Smooth muscle cell (in vitro differentiated cells): ENCODE measurements around the gene RAB19. TPM values are rescaled to one million over a fixed set of nuclear protein-coding genes. Genes with fewer than 3 reads are reported as not detected.

Experiments used
- DNase-seq: peaks from one replicate; lab custom pipeline; 2025; ENCODE audit not compliant: unreplicated experiment; lab: John Stamatoyannopoulos, UW
- H2AFZ ChIP-seq: fragments of 200-600 bp; sonication (generic); 2 replicates; pipeline ENCODE4 v1.6.0; 2016; ENCODE audit warnings: antibody characterized with exemption, low read depth, mild to moderate bottlenecking
- H3F3A ChIP-seq: fragments of 200-600 bp; sonication (generic); 2 replicates; pipeline ENCODE4 v1.6.0; 2017; ENCODE audit warnings: antibody characterized with exemption, low read depth
- H3K27ac ChIP-seq: fragments of 200-600 bp; sonication (generic); 2 replicates; pipeline ENCODE4 v1.5.1; 2016; ENCODE audit warnings: low read depth, mild to moderate bottlenecking
- H3K27me3 ChIP-seq: fragments of 200-600 bp; sonication (generic); 2 replicates; pipeline ENCODE4 v1.6.1; 2016; ENCODE audit warnings: low read depth, mild to moderate bottlenecking
- H3K36me3 ChIP-seq: fragments of 200-600 bp; sonication (generic); 2 replicates; pipeline ENCODE4 v1.5.1; 2016; ENCODE audit warnings: low read depth
- H3K4me1 ChIP-seq: fragments of 200-600 bp; sonication (generic); 2 replicates; pipeline ENCODE4 v1.5.1; 2016; ENCODE audit warnings: low read depth
- H3K4me2 ChIP-seq: fragments of 200-600 bp; sonication (generic); 2 replicates; pipeline ENCODE4 v1.6.0; 2016; ENCODE audit warnings: mild to moderate bottlenecking
- H3K4me3 ChIP-seq: fragments of 200-600 bp; sonication (generic); 2 replicates; pipeline ENCODE4 v1.5.1; 2016; ENCODE audit warnings: mild to moderate bottlenecking
- H3K79me2 ChIP-seq: fragments of 200-600 bp; sonication (generic); 2 replicates; pipeline ENCODE4 v1.6.0; 2016; ENCODE audit warnings: low read depth, mild to moderate bottlenecking
- H3K9ac ChIP-seq: fragments of 200-600 bp; sonication (generic); 2 replicates; pipeline ENCODE4 v1.6.0; 2016; ENCODE audit warnings: low read depth
- H3K9me3 ChIP-seq: fragments of 200-600 bp; sonication (generic); replicated peaks from 2 replicates; pipeline ENCODE4 v1.5.1; 2016; ENCODE audit warnings: low read depth
- H4K20me1 ChIP-seq: fragments of 200-600 bp; sonication (generic); 2 replicates; pipeline ENCODE4 v1.6.0; 2016; ENCODE audit warnings: low read depth
- WGBS: methylation state at CpG from one replicate; pipeline ENCODE4 v1.1.7; 2016; ENCODE audit warnings: low lambda C conversion rate; 5-methylcytosine and 5-hydroxymethylcytosine counted together
- polyA plus RNA-seq: library from polyadenylated mRNA; unstranded; fragments of >200 nt; fragmentation: Nextera tagmentation; extraction: Ambion mirVana; gene quantifications from 2 replicates; pipeline ENCODE4 v1.2.1, GENCODE V29; 2016
- total RNA-seq: library from RNA; depleted of rRNA; stranded (reverse); fragments of >200 nt; gene quantifications from 2 replicates; pipeline ENCODE4 v1.2.3, GENCODE V29; 2014
- TF ChIP-seq, protein P1 (sequence below): fragments of 200-600 bp; sonication (generic); IDR thresholded peaks from 2 replicates; pipeline ENCODE4 v1.5.1; 2017; ENCODE audit warnings: borderline replicate concordance, mild to moderate bottlenecking, antibody characterized with exemption; ENCODE audit not compliant: insufficient read depth, poor library complexity, severe bottlenecking

The RAB19 gene
- total and polyA plus RNA-seq, 2 experiments from 2014 or later = not detected

- no peaks in the 10 kb centered on the region for H4K20me1 ChIP-seq
- no peak for DNase-seq
- no peak overlapping the region for H3K4me2 ChIP-seq
- H3K36me3 ChIP-seq = no peaks in the 10 kb centered on the region
- no peak overlapping the region for H3K9ac ChIP-seq
- H3K4me1 ChIP-seq = no peaks in the 10 kb centered on the region
- H3F3A ChIP-seq = no peaks in the 10 kb centered on the region
- no peaks in the 10 kb centered on the region for H3K9me3 ChIP-seq
- no peak overlapping the region for H2AFZ ChIP-seq
- H3K27ac ChIP-seq = no peak overlapping the region
- TF ChIP-seq, protein P1, sequence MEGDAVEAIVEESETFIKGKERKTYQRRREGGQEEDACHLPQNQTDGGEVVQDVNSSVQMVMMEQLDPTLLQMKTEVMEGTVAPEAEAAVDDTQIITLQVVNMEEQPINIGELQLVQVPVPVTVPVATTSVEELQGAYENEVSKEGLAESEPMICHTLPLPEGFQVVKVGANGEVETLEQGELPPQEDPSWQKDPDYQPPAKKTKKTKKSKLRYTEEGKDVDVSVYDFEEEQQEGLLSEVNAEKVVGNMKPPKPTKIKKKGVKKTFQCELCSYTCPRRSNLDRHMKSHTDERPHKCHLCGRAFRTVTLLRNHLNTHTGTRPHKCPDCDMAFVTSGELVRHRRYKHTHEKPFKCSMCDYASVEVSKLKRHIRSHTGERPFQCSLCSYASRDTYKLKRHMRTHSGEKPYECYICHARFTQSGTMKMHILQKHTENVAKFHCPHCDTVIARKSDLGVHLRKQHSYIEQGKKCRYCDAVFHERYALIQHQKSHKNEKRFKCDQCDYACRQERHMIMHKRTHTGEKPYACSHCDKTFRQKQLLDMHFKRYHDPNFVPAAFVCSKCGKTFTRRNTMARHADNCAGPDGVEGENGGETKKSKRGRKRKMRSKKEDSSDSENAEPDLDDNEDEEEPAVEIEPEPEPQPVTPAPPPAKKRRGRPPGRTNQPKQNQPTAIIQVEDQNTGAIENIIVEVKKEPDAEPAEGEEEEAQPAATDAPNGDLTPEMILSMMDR = no peak
- H3K27me3 ChIP-seq = no peaks in the 10 kb centered on the region
- H3K4me3 ChIP-seq = no peak overlapping the region
- 89% methylated on average over 3 of the region's 3 CpGs for WGBS
- no peaks in the 10 kb centered on the region for H3K79me2 ChIP-seq
Observed at GRCh38 chr7:140433396-140433795, 29.5 kb downstream of the RAB19 start.

GRCh38 chr7:140435252-140435895, 31.5 kb downstream of the RAB19 start:
- no peak for DNase-seq
- Histone ChIP-seq H4K20me1 (no peaks in the 10 kb centered on the region), H3K79me2 (no peaks in the 10 kb centered on the region), H3K9me3 (no peaks in the 10 kb centered on the region), H3K9ac (no peak overlapping the region), H3K27ac (no peak overlapping the region), H3F3A (no peaks in the 10 kb centered on the region), H3K4me3 (no peak overlapping the region), H3K4me1 (no peaks in the 10 kb centered on the region), H3K27me3 (no peaks in the 10 kb centered on the region), H3K36me3 (no peaks in the 10 kb centered on the region), H2AFZ (no peak overlapping the region), H3K4me2 (no peak overlapping the region)
- TF ChIP-seq, protein P1 = no peak
- 95% methylated on average over 51 of the region's 51 CpGs for WGBS

DNA sequence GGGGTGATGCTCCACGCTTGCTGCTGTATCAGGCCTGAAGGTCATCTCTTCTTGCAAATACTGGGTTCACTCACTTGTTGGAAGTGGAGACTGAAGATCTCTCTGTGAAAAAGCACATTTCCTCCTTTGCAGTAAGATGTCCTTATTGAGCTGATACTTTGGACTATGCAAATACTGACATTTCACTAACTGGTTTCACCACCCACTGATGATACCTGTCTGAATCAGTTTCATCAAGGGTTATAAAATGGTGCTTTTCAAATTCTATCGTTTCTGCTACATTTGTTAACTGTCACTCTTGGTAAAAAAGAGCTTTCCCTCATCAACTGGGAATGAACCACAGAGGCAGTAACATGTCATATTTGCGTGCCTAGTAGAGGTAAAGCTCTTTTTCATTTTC, 35.5 kb downstream of the RAB19 start:
- Histone ChIP-seq H2AFZ (no peak overlapping the region), H3K4me1 (no peaks in the 10 kb centered on the region), H3F3A (no peaks in the 10 kb centered on the region), H3K4me2 (no peak overlapping the region), H3K27ac (no peak overlapping the region), H3K9ac (no peak overlapping the region), H3K4me3 (no peak overlapping the region), H4K20me1 (no peaks in the 10 kb centered on the region), H3K36me3 (no peaks in the 10 kb centered on the region), H3K27me3 (no peaks in the 10 kb centered on the region), H3K9me3 (no peaks in the 10 kb centered on the region), H3K79me2 (no peaks in the 10 kb centered on the region)
- TF ChIP-seq, protein P1 = no peak
- 95% methylated on average over 3 of the region's 3 CpGs for WGBS
- DNase-seq = no peak

GRCh38 chr7:140440593-140440992, 36.7 kb downstream of the RAB19 start:
- H3K9me3 ChIP-seq = no peaks in the 10 kb centered on the region
- H3K4me2 ChIP-seq = no peak overlapping the region
- H3K9ac ChIP-seq = no peak overlapping the region
- no peaks in the 10 kb centered on the region for H3K27me3 ChIP-seq
- no peak overlapping the region for H3K27ac ChIP-seq
- no peak for DNase-seq
- no peaks in the 10 kb centered on the region for H3K4me1 ChIP-seq
- TF ChIP-seq, protein P1 = no peak
- no peaks in the 10 kb centered on the region for H3F3A ChIP-seq
- H3K4me3 ChIP-seq = no peak overlapping the region
- H3K79me2 ChIP-seq = no peaks in the 10 kb centered on the region
- H2AFZ ChIP-seq = no peak overlapping the region
- WGBS = 93% methylated on average over 3 of the region's 3 CpGs
- H4K20me1 ChIP-seq = no peaks in the 10 kb centered on the region
- no peaks in the 10 kb centered on the region for H3K36me3 ChIP-seq
